ENCODE data around the gene RPL29.

The RPL29 gene

DNA sequence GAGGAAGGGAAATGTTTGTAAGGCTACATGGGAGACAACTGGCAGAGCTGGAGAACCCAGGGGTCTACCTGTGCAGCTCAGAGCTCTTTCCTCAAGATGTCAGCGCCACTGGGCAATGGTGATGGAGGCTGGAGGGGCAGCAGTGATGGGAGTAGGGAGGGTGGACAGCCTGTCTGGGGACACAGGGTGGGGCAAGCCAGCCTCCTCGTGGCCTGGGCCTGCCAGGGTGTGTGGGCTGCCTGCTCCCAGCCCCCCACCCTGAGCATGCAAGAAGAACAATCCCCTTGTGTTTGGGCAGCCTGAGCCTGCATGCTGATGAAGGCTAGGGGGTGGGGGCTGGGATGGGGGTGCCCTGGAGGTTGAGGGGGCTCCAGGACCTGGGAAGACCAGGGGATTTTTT lies 29.7 kb downstream of the RPL29 start:
- FAIRE-seq (no peak), DNase-seq (ENCODE audit: low spot score) (no peak)

GRCh38 chr3:51964521-51964920 lies 31.2 kb downstream of the RPL29 start:
- DNase-seq (ENCODE audit: low spot score): no peak
- no peak for FAIRE-seq

DNA sequence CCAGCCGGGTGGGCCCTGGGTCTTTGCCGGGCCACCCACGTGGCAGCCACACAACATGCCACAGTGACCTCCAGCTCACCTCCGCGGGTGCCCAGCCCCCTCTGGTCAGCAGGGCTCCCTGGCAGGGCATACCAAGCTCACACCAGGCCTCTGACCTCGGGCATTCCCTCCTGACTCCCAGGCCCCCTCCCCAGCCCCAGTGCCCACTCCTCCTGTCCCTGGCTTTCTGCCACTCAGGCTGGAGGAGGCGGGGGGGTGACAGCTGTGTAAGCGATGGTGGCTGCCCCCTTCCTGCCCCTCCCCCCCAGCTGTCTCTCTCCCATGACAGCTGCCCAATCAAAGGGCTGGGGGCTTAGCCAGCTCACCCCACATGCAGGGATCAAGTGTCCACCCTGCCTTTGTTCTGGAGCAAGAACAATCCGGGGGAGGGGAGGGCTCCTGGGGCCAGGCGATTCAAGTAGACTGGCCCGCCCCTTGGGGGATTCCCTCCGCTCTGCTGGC lies 31.7 kb downstream of the RPL29 start:
- DNase-seq (ENCODE audit: low spot score): no peak
- no peak for FAIRE-seq

DNA sequence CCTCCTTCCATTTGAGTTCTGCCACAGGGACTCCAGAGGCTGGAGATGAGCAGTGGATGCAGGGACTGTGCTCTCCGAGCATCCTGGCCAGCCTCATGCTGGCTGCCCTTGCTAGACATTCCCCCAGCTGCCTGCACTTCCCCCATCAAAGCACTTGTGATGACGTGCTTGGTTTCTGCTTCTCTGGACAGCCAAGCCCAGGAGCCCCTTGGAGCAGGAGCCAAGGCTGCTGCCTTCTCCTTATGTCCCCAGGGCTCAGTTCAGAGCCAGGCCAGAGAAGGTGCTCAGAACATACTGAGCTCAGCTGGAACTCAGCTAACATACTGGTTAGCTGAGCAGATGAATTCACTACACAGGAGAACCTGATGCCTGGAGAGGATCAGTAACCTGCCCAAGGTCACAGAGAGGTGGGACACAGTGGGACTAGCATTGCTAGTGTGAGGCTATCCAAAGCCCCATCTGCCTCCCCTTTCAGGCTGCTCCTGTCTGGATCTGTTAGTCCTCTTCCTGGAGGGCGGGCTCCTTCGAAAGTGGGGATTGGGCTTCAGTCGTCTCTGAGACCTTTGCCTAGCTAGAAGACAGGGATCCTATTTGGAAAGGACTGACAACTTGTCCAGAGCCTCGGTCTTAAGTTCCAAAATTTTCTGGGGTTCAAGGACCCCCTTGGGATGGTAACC lies 32.7 kb downstream of the RPL29 start:
- no peak for FAIRE-seq
- no peak for DNase-seq (ENCODE audit: low spot score)

DNA sequence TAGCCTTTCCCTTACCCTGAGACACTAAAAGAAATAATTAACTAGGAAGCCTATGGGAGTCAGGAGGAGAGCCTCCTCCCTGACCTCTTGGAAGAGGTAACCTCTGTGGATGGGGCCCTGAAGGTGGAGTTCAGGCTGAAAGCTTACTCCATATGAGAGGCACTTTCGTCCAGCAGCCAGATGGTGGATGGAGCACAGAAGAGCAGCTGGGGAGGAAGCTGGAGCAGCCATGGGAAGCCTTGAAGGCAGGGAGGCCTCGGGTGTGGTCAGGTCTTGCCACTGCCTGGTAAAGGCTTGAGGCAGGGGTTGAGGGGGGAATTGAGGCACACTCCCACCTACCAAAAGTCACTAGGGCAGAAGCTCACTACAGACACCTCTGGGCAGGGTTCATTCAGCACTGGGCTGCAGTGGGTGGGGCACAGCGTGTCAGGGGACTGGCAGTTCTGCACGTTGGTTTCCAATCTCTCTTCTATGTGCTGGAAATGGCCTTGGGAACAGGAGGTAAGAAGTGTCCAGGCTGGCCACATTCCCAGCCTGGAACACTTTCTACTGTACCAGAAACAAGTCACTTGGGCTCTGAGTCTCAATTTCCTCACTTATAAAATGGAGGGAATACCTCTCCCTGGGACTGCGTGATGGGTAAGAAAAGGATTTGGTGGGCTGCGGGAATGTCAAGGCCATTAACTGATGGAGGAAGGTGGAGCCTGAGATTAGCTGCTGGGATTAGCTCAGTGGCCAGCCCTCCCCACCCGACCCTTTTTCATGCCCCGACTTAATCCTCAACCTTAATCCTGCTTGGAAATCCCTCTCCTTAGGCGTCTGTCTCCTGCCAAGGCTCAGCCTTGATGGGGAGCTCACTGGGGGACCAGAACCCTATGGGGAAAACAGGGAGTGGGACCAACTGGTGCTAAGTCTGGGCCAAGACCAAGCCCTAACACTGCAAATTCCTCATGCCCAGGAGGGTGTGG lies 33.8 kb downstream of the RPL29 start:
- no peak for FAIRE-seq
- no peak for DNase-seq (ENCODE audit: low spot score)

GRCh38 chr3:51961011-51961410 lies 34.7 kb downstream of the RPL29 start:
- no peak for FAIRE-seq
- DNase-seq (ENCODE audit: low spot score): no peak

- FAIRE-seq (no peak), DNase-seq (ENCODE audit: low spot score) (no peak)
Measured at GRCh38 chr3:51960386-51960785, 35.3 kb downstream of the RPL29 start.

DNA sequence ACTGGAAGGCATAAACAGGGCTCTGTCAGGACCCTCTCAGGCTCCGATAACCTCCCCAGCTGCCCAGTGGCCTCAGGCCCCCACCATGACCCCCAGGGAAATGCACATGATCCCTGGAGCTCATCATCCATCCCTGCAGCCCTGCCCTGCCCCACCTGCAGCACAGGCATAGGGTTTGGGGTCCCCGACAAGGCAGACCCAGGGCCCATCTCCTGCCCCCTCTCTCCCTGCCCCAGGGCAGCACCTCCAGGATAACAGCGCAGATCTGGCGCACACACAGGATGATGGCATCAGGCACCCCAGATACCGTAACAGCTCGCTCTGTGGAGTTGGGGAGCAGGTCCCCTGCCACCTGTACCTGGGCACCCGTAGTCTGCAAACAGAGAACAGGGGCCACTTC lies 36.0 kb downstream of the RPL29 start:
- FAIRE-seq: no peak
- no peak for DNase-seq (ENCODE audit: low spot score)

DNA sequence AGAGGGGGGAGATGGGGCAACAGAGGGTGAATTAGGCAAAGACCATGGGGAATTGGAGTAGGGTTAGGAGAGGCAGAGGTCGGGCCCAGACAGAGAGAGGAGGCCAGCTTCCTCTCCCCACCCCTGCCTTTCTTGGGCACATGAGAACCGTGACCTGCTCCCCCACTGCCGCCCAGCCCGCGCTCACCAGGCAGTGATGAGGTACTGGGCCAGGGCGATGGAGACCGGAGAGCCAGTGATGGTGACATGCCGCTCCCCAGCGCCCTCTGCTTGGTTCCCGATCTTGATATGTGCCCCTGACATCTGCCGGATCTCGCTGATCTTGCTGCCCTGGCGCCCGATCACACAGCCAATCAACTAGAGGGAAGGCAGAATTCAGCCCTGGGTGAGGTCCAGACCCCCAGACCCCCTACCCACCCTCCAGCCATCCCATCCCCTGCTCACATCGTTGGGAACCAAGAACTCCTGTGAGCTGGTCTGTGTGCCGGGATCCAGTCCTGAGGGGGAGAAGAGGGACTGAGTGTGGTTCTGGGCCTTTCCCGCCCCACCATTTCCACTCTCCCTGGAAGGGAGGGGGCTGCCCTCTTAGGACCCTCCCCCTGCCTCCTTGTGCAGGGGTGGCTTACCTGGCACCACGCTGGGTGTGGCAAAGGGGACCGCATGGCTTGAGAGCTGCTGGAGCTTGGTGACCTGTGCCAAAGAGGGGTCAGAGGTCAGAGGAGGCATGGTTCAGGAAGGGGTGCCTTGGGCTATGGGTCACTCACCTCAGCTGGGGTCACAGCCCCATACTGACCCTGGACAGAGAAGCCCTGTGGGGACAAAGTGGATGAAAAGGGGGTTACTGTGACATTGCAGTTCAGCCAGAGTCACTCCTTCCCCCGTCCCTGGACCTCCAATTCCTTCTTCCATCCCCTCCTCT lies 36.8 kb downstream of the RPL29 start:
- FAIRE-seq (no peak), DNase-seq (ENCODE audit: low spot score) (no peak)

- DNase-seq (ENCODE audit: low spot score) (no peak), FAIRE-seq (no peak)
Measured at GRCh38 chr3:51957520-51958205, 38.0 kb downstream of the RPL29 start.

GRCh38 chr3:51955893-51956770 lies 39.6 kb downstream of the RPL29 start:
- no peak for DNase-seq (ENCODE audit: low spot score)
- no peak for FAIRE-seq

DNA sequence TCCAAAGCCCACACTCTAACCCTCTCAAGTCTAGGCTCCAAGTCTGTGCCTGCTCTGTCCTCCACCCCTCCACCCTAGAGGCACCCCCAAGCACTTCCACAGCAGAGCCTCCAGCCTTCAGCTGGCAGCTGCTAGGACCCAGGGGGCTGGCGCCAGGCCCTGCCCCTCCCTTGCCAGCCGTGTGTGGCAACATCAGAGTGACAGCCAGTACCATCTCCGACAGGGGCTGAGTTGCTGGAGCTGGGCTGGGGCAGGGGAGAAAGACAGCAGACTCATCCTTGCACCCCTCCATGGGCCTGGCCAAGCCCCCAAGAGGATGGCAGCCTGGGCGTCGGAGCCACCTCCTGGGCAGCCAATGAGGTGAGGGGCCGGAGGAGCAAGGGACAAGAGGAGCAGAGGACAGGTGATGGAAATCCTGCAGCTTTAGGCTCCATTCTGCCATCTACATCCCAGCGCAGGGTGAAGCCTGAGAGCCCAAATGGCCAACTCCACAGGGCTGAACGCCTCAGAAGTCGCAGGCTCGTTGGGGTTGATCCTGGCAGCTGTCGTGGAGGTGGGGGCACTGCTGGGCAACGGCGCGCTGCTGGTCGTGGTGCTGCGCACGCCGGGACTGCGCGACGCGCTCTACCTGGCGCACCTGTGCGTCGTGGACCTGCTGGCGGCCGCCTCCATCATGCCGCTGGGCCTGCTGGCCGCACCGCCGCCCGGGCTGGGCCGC lies 40.4 kb downstream of the RPL29 start, which contains the start of gene GPR62:
TSS of gene GPR62 (plus strand) at position 207 of the 718 bp plus-strand sequence. CDS start at position 479, 272 bp downstream.
- no peak for FAIRE-seq
- no peak for DNase-seq (ENCODE audit: low spot score)

GRCh38 chr3:51954713-51955112 lies 41.0 kb downstream of the RPL29 start:
- no peak for DNase-seq (ENCODE audit: low spot score)
- FAIRE-seq: no peak

GRCh38 chr3:51954105-51954504 lies 41.6 kb downstream of the RPL29 start:
- FAIRE-seq (no peak), DNase-seq (ENCODE audit: low spot score) (no peak)

DNA sequence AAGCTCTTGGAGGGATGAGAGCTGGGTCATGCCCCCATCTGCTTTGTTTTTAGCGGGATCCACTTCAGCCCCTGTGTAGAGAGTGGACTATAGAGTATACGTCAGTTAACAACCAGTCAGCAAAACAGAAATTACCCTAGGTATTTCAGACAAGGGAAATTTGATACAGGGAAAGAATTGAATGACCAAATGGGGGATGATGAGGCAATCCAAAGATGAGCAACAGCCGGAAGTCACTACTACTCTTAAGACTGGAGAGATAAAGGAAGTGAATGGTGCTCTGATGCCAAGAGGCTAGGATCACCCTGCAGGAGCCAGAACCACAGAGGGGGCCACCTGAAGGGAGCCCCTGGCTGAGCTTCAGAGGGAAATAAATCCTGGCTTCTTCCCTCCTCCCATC lies 42.2 kb downstream of the RPL29 start:
- DNase-seq (ENCODE audit: low spot score) (peak; percentile 19), FAIRE-seq (no peak)

DNA sequence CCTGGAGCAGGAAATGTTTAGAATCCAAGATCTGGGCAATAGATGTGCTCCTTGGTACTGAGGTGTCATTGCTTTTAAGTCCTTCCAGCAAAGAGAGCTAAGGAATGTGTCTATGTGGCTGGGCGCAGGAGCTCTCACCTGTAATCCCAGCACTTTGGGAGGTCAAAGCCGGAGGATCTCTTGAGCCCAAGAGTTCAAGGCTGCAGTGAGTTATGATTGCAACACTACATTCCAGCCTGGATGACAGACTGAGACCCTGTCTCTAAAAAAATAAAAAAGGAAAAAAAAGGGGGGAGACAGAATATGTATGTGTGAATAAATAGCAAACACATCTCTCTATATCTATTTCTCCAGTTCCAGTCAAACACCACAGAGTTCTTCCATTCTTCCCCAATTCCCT lies 44.8 kb downstream of the RPL29 start:
- DNase-seq (ENCODE audit: low spot score): no peak
- no peak for FAIRE-seq

DNA sequence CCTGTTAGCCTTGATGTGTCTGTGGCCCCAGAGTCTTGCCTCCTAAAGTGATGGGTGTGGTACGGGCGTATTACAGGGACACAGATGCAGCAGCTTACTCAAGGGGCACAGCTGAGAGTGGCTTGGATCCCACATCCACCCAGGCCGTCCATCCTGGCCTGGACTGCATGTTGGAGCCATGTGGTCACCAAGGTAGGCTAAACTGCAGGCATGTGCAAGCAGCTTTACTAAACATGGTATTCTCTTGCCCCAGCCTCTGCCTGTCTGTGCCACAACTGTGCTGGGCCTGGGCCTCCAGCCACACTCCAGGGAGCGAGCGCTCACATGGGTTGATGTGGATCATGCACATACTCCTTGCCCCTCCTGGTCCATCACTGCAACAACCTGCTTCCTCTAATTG lies 46.6 kb downstream of the RPL29 start:
- no peak for DNase-seq (ENCODE audit: low spot score)
- peak; percentile 76 for FAIRE-seq

- FAIRE-seq (no peak), DNase-seq (ENCODE audit: low spot score) (no peak)
Measured at GRCh38 chr3:51948016-51948580, 47.6 kb downstream of the RPL29 start.
